GM18870 (cell line): ENCODE results near the gene EHBP1L1.

Experiments used
- ATAC-seq: cut with Tn5 transposase; IDR thresholded peaks from one replicate; pipeline ENCODE4 v1.9.1; 2021; ENCODE audit warnings: moderate library complexity; ENCODE audit not compliant: unreplicated experiment

Gene EHBP1L1

DNA sequence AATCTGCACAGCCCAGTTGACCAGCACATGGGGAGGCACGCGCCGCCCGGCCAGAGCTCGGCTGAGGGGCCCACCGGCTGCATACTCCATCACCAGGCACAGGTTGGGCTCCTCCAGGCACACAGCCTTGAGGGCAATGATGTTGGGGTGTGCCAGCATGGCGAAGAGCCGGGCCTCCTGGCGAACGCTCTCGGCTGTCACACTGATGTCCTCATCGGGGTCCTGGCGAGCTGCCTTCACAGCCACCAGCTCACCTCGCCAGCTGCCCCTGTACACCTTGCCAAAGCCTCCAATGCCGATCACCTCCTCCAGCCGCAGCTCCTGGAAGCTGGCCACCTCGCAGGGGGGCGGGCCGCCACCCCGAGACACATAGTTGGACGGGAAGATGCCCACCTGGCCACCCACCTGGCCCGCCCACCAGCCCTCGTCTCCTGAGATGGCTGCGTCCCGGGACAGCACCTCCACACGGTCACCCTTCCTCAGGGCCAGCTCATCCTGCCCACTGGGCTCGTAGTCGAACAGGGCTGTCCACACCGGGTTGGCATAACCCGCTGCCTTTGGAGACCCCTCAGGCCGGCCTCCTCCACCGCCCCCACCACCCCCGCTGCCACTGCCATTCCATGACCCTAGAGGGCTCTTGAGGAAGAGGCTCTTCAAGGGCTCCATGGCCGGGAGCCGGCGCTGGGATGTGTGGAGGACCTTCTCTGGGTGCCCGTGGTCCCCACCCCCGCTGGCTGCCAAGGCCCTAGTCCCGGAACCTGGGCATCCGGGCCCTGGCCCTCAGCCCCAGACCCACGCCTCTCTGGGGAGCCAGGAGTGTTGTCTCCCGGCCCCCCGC is 37.5 kb downstream of the EHBP1L1 start:
- no peak for ATAC-seq

GRCh38 chr11:65615229-65615949 is 39.5 kb downstream of the EHBP1L1 start, which contains the start of gene PCNX3:
Gene PCNX3 (plus strand): TSS chr11:65615776. CDS start chr11:65616312, 536 bp downstream.
- ATAC-seq = peak; percentile 80

- no peak for ATAC-seq
Observed at GRCh38 chr11:65615950-65616574, 40.2 kb downstream of the EHBP1L1 start.

DNA sequence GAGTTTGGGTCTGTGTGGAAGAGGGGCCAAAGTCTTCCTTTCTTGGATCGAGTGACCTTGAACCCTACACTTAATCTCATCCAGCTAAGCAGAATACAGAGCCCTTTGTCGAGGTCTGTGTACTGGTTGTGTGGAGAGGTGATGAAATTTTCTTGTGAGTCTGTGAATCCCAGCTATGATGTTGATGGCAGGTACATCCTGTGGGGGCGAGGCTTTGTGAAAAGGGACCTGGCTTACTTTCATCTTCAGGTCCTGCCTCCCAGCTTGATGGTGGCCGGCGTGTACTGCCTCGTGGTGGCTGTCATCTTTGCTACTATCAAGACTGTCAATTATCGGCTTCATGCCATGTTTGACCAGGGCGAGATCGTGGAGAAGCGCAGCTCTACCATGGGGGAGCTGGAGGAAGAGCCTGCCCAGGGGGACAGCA is 40.7 kb downstream of the EHBP1L1 start:
- no peak for ATAC-seq

- ATAC-seq = no peak
Observed at GRCh38 chr11:65617136-65617850, 41.4 kb downstream of the EHBP1L1 start.

- no peak for ATAC-seq
Observed at GRCh38 chr11:65617990-65618751, 42.3 kb downstream of the EHBP1L1 start.

DNA sequence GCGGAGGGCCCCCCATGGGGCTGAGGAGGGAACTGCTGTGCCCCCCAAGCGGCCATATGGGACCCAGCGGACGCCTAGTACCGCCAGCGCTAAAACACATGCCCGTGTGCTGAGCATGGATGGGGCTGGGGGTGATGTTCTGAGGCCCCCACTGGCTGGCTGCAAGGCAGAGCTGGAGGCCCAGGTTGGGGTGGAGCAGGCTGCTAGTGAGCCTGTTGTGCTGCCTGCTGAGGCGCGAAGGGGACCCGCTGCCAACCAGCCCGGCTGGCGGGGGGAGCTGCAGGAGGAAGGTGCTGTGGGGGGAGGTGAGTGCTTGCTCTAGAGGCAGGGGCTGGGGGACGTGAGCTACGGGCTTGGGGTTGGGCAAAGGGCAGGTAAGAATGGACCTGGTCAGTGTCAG is 42.9 kb downstream of the EHBP1L1 start:
- ATAC-seq = no peak

DNA sequence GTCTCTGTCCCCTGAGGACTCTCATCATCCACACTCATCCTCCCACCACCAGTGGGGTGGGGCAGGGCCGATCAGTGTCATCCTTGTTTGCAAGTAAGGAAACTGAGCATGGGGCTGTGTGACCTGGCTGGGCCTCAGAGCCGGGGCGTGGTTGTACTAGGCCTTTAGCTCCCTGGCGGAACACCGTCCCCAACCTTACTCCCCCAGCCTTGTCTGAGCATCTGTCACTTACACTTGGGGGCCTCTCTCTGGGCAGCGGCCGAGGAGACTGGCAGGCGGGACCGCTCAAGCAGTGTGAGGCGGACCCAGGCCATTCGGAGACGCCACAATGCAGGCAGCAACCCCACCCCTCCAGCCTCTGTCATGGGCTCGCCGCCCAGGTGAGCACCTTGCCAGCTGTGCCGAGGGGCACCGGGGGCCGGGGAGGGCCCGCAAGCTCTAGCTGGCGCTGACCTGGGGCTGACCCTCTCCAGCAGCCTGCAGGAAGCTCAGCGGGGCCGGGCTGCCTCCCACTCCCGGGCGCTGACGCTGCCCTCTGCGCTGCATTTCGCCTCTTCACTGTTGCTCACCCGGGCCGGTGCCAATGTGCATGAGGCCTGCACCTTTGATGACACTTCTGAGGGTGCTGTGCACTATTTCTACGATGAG is 43.6 kb downstream of the EHBP1L1 start:
- ATAC-seq = no peak

GRCh38 chr11:65620666-65621065 is 44.8 kb downstream of the EHBP1L1 start:
- no peak for ATAC-seq

GRCh38 chr11:65621460-65621859 is 45.6 kb downstream of the EHBP1L1 start:
- no peak for ATAC-seq

DNA sequence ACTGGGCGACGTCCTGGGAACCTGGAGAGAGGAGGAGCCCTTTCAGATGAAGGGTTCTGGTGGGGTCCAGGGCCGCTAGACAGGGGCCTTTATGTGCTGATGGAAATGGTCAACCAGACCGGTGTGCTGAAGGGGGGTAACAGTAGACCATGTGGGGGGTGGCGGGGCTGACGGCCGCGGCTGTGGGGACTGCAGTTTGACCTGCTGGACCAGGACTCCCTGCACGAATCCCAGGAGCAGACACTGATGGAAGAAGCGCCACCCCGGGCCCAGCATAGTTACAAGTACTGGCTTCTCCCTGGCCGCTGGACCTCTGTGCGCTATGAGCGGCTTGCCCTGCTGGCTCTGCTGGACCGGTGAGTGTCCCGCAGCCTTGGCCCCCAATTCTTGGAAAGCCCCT is 46.2 kb downstream of the EHBP1L1 start:
- ATAC-seq = no peak

GRCh38 chr11:65623177-65623576 is 47.3 kb downstream of the EHBP1L1 start:
- no peak for ATAC-seq

- no peak for ATAC-seq
Observed at GRCh38 chr11:65623852-65624616, 48.2 kb downstream of the EHBP1L1 start.

GRCh38 chr11:65624931-65625627 is 49.2 kb downstream of the EHBP1L1 start:
- no peak for ATAC-seq

GRCh38 chr11:65625628-65626342 is 49.9 kb downstream of the EHBP1L1 start:
- no peak for ATAC-seq

- ATAC-seq = no peak
Observed at GRCh38 chr11:65627202-65627601, 51.3 kb downstream of the EHBP1L1 start.

DNA sequence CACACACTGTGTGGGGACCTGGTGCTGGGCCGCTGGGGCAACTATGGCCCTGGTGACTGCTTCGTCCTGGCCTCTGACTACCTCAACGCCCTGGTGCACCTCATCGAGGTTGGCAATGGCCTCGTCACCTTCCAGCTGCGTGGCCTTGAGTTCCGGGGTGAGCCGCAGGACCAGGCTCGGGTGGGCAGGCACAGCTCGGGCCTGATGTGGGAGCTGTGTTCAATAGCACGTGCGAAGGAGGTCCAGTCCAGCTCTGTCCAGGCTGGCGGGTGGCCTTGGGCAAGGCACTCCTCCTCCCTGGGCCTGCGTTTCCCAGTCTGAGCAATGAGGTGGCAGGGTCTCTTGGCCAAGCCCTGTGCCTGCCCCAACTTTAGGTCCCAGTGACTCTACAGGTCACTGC is 53.7 kb downstream of the EHBP1L1 start:
- ATAC-seq = no peak

DNA sequence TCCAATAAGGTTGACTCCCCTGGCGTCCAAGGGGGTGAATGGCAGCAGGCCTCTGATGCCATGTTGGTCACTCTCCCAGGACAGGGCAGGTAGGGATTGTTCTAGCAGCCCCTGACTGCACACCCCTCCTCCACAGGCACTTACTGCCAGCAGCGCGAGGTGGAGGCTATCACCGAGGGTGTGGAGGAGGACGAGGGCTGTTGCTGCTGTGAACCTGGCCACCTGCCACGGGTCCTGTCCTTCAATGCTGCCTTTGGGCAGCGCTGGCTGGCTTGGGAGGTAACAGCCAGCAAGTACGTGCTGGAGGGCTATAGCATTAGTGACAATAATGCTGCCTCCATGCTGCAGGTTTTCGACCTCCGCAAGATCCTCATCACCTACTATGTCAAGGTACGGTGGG is 54.4 kb downstream of the EHBP1L1 start:
- no peak for ATAC-seq
